ENCODE measurements around the gene DLEC1.
"Not testable (repeated sequence)": the region's sequence is repeated elsewhere in the genome, so short reads cannot be mapped to it uniquely, and the experiment has no call there.

- TF ChIP-seq, protein P1, sequence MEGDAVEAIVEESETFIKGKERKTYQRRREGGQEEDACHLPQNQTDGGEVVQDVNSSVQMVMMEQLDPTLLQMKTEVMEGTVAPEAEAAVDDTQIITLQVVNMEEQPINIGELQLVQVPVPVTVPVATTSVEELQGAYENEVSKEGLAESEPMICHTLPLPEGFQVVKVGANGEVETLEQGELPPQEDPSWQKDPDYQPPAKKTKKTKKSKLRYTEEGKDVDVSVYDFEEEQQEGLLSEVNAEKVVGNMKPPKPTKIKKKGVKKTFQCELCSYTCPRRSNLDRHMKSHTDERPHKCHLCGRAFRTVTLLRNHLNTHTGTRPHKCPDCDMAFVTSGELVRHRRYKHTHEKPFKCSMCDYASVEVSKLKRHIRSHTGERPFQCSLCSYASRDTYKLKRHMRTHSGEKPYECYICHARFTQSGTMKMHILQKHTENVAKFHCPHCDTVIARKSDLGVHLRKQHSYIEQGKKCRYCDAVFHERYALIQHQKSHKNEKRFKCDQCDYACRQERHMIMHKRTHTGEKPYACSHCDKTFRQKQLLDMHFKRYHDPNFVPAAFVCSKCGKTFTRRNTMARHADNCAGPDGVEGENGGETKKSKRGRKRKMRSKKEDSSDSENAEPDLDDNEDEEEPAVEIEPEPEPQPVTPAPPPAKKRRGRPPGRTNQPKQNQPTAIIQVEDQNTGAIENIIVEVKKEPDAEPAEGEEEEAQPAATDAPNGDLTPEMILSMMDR (IDR thresholded peaks at IDR 0.05): not testable (repeated sequence)
- TF ChIP-seq POLR2A (IDR thresholded peaks at IDR 0.05); EP300 (IDR thresholded peaks at IDR 0.05; ENCODE audit: low read depth): not testable (repeated sequence)
These were observed 48.3 kb downstream of the DLEC1 start for GRCh38 chr3:38087278-38087677.
